HEK293 (cell line): ENCODE measurements around the gene ZNF296.

Experiments used
- CTCF ChIA-PET: fragments of 350-600 bp; formaldehyde crosslinking; extraction: SDS; loops from one replicate; lab custom pipeline; 2021; ENCODE audit warnings: antibody characterized with exemption; lab: Yijun Ruan, JAX
- POLR2A ChIA-PET: fragments of 300-600 bp; formaldehyde crosslinking; extraction: SDS; loops from one replicate; lab custom pipeline; 2020; ENCODE audit warnings: antibody characterized with exemption, inconsistent platforms; lab: Yijun Ruan, JAX
- H3K27ac ChIP-seq: fragments of 200-500 bp; sonication (Bioruptor generic); 2 replicates; pipeline ENCODE4 v1.5.1; 2014; ENCODE audit warnings: low read depth, low read length, control low read depth, inconsistent platforms; ENCODE audit errors: extremely low read depth
- H3K36me3 ChIP-seq, 2 experiments: fragments of 200-500 bp in 1 of 2; sonication (Bioruptor generic) in 1 of 2; 1 replicate in 1 of 2; 2 replicates in 1 of 2; pipeline ENCODE4 v1.5.1; 2014 to 2017; ENCODE audit warnings: inconsistent platforms in 2 of 2, low read length in 2 of 2; ENCODE audit not compliant: control insufficient read depth in 2 of 2, insufficient read depth in 1 of 2
- H3K4me1 ChIP-seq: fragments of 200-500 bp; sonication (Bioruptor generic); 2 replicates; pipeline ENCODE4 v1.5.1; 2014; ENCODE audit warnings: mild to moderate bottlenecking, low read length, inconsistent platforms; ENCODE audit not compliant: control insufficient read depth, insufficient read depth
- H3K4me3 ChIP-seq: 2 replicates; pipeline ENCODE4 v1.5.1; 2011; ENCODE audit warnings: low read depth, mild to moderate bottlenecking, control low read depth, low read length, moderate library complexity
- H3K9me3 ChIP-seq: fragments of 200-500 bp; sonication (Bioruptor generic); 2 replicates; pipeline ENCODE4 v1.5.1; 2014; ENCODE audit warnings: low read depth, low read length, inconsistent platforms; ENCODE audit not compliant: control insufficient read depth, insufficient read depth
- ELK4 ChIP-seq: IDR thresholded peaks from 2 replicates; pipeline ENCODE4 v1.6.1; 2011; ENCODE audit warnings: mild to moderate bottlenecking, low read depth, low read length, borderline replicate concordance
- GLIS1 ChIP-seq: fragments of 450-650 bp; formaldehyde crosslinking; IDR thresholded peaks from 2 replicates; pipeline ENCODE4 v1.5.1; 2016; ENCODE audit warnings: missing biosample characterization, missing genetic modification characterization
- HOXD13 ChIP-seq: sonication (generic); formaldehyde crosslinking; IDR thresholded peaks from 2 replicates; pipeline ENCODE4 v1.8.0; 2022; ENCODE audit warnings: missing genetic modification reagents, borderline replicate concordance
- IKZF3 ChIP-seq: fragments of 450-650 bp; IDR thresholded peaks from 2 replicates; pipeline ENCODE4 v1.5.0; 2018; ENCODE audit warnings: missing biosample characterization, mild to moderate bottlenecking, missing genetic modification characterization, moderate library complexity
- KLF9 ChIP-seq: fragments of 450-650 bp; formaldehyde crosslinking; IDR thresholded peaks from 2 replicates; pipeline ENCODE4 v1.5.1; 2016; ENCODE audit warnings: missing biosample characterization, missing genetic modification characterization, low read depth
- OVOL3 ChIP-seq: fragments of 450-650 bp; formaldehyde crosslinking; IDR thresholded peaks from 2 replicates; pipeline ENCODE4 v1.5.1; 2016; ENCODE audit warnings: missing biosample characterization, missing genetic modification characterization
- PRDM4 ChIP-seq: fragments of 450-650 bp; formaldehyde crosslinking; IDR thresholded peaks from 2 replicates; pipeline ENCODE4 v1.5.1; 2017; ENCODE audit warnings: missing biosample characterization, missing genetic modification characterization
- REPIN1 ChIP-seq: fragments of 450-650 bp; formaldehyde crosslinking; IDR thresholded peaks from 2 replicates; pipeline ENCODE4 v1.5.1; 2017; ENCODE audit warnings: missing biosample characterization, missing genetic modification characterization, low read depth
- ZNF184 ChIP-seq: fragments of 450-650 bp; IDR thresholded peaks from 2 replicates; pipeline ENCODE4 v1.5.1; 2018; ENCODE audit warnings: missing biosample characterization, mild to moderate bottlenecking, missing genetic modification characterization
- ZNF2 ChIP-seq: fragments of 450-650 bp; formaldehyde crosslinking; IDR thresholded peaks from 2 replicates; pipeline ENCODE4 v1.5.1; 2016; ENCODE audit warnings: missing biosample characterization, missing genetic modification characterization
- ZNF324 ChIP-seq: fragments of 450-650 bp; formaldehyde crosslinking; IDR thresholded peaks from 2 replicates; pipeline ENCODE4 v1.5.1; 2016; ENCODE audit warnings: missing biosample characterization, missing genetic modification characterization
- ZNF366 ChIP-seq: fragments of 450-650 bp; formaldehyde crosslinking; conservative IDR thresholded peaks from 2 replicates; pipeline ENCODE4 v1.5.1; 2016; ENCODE audit warnings: missing biosample characterization, missing genetic modification characterization
- ZNF394 ChIP-seq: fragments of 450-650 bp; formaldehyde crosslinking; IDR thresholded peaks from 2 replicates; pipeline ENCODE4 v1.5.1; 2016; ENCODE audit warnings: missing biosample characterization, missing genetic modification characterization, mild to moderate bottlenecking, moderate library complexity, borderline replicate concordance
- ZNF398 ChIP-seq: fragments of 450-650 bp; formaldehyde crosslinking; IDR thresholded peaks from 2 replicates; pipeline ENCODE4 v1.5.1; 2017; ENCODE audit warnings: missing biosample characterization, missing genetic modification characterization
- ZNF518A ChIP-seq: fragments of 450-650 bp; formaldehyde crosslinking; conservative IDR thresholded peaks from 2 replicates; pipeline ENCODE4 v1.5.1; 2016; ENCODE audit warnings: low read depth, missing biosample characterization, missing genetic modification characterization
- ZNF624 ChIP-seq: fragments of 450-650 bp; formaldehyde crosslinking; IDR thresholded peaks from 2 replicates; pipeline ENCODE4 v1.5.1; 2017; ENCODE audit warnings: missing biosample characterization, missing genetic modification characterization
- ZNF76 ChIP-seq: fragments of 450-650 bp; formaldehyde crosslinking; IDR thresholded peaks from 2 replicates; pipeline ENCODE4; 2016; ENCODE audit warnings: low read depth, missing biosample characterization, missing genetic modification characterization, borderline replicate concordance
- ZNF785 ChIP-seq: fragments of 450-650 bp; formaldehyde crosslinking; IDR thresholded peaks from 2 replicates; pipeline ENCODE4 v1.5.1; 2016; ENCODE audit warnings: missing biosample characterization, missing genetic modification characterization
- ZNF791 ChIP-seq: fragments of 450-650 bp; formaldehyde crosslinking; IDR thresholded peaks from 2 replicates; pipeline ENCODE4 v1.5.1; 2016; ENCODE audit warnings: missing biosample characterization, missing genetic modification characterization
- ZNF830 ChIP-seq: fragments of 450-650 bp; IDR thresholded peaks from 2 replicates; pipeline ENCODE4 v1.5.0; 2018; ENCODE audit warnings: missing biosample characterization, missing genetic modification characterization, low read depth, mild to moderate bottlenecking, moderate library complexity

ZNF296 gene

GRCh38 chr19:45040059-45040771, 36.1 kb downstream of the ZNF296 start:
- Histone ChIP-seq H3K36me3 (peaks cover 50 to 55% of the 10 kb centered on the region in 2 experiments), H3K4me1 (peaks cover 7% of the 10 kb centered on the region), H3K27ac (no peak overlapping the region), H3K9me3 (no peaks in the 10 kb centered on the region), H3K4me3 (no peak overlapping the region; the same call in 1 of the 2 replicates)
- ChIA-PET CTCF (interaction anchor here (0.6 to 9.8 kb wide), 6 partner anchors 21 to 299 kb away, joined by 3 to 65 read pairs (median 5); no protein-coding TSS in a partner anchor), POLR2A (interaction anchor here (0.6 to 2.6 kb wide), 12 partner anchors 7 to 628 kb away, joined by 3 to 35 read pairs (median 10); partner anchors contain the start of genes BLOC1S3, PPP1R37, RELB and TRAPPC6A)
- TF ChIP-seq ZNF518A (tag by site-specific recombination) (no peak), PRDM4 (tag by site-specific recombination) (no peak), ZNF184 (tag by site-specific recombination) (no peak), ZNF366 (no peak), ZNF830 (tag by site-specific recombination) (no peak), HOXD13 (no peak), ZNF624 (tag by site-specific recombination) (no peak), GLIS1 (tag by site-specific recombination) (no peak), ZNF2 (tag by site-specific recombination) (no peak)
- TF ChIP-seq, all 188 proteins: peak for 0

- H3K4me1 ChIP-seq: peaks cover 7% of the 10 kb centered on the region
- H3K4me3 ChIP-seq: peak within 1 kb of the TSS; percentile 96
- H3K36me3 ChIP-seq: peaks cover 43 to 45% of the 10 kb centered on the region in 2 experiments
- CTCF ChIA-PET: interaction anchor here (0.6 to 9.8 kb wide), 6 partner anchors 22 to 300 kb away, joined by 3 to 65 read pairs (median 5); no protein-coding TSS in a partner anchor
- H3K9me3 ChIP-seq: no peaks in the 10 kb centered on the region
- POLR2A ChIA-PET: interaction anchor here (0.5 to 2.6 kb wide), 44 partner anchors 8 to 603 kb away, joined by 3 to 35 read pairs (median 4); partner anchors contain the start of genes BLOC1S3, CLPTM1, ERCC2 and NECTIN2
- peak within 1 kb of the TSS; percentile 99 for H3K27ac ChIP-seq
- TF ChIP-seq ZNF324 (tag by site-specific recombination) (peak; percentile 58; the same call in 1 of the 2 replicates), ZNF398 (peak; percentile 50; the same call in 1 of the 2 replicates), IKZF3 (peak; percentile 67; the same call in 1 of the 2 replicates), ZNF76 (tag by site-specific recombination) (peak; percentile 40; the same call in 1 of the 2 replicates), ZNF394 (tag by site-specific recombination) (peak; percentile 87), KLF9 (tag by site-specific recombination) (peak; percentile 90), REPIN1 (peak; percentile 90; the same call in 1 of the 2 replicates), ELK4 (peak; percentile 55; the same call in 1 of the 2 replicates), ZNF785 (tag by site-specific recombination) (0 out of 2 replicates have a peak, but pooled peaks have one; percentile 20), ZNF791 (tag by site-specific recombination) (0 out of 2 replicates have a peak, but pooled peaks have one; percentile 44), OVOL3 (tag by site-specific recombination) (0 out of 2 replicates have a peak, but pooled peaks have one; percentile 55)
Observed at GRCh38 chr19:45038931-45039893, 37.1 kb downstream of the ZNF296 start, which contains the start of gene CLASRP. Gene CLASRP (plus strand): TSS chr19:45039045. CDS start chr19:45040213, 1,168 bp downstream.
